Peyer's patch (tissue), 4 donors: ENCODE data around the gene ATP11A.

Experiments used
- POLR2A ChIP-seq, 2 donors: fragments of 450-650 bp; IDR thresholded peaks; one replicate each; pipeline ENCODE4 v1.5.1; 2017; ENCODE audit warnings: antibody characterized with exemption in 2 of 2, mild to moderate bottlenecking in 2 of 2, moderate library complexity in 2 of 2
- TF ChIP-seq, protein P1 (sequence below), 6 experiments: fragments of 450-650 bp in 4 of 6; fragments of 200-600 bp in 2 of 6; sonication (generic) in 1 of 6; IDR thresholded peaks; one replicate each; pipeline ENCODE4 v1.5.1; 2017 to 2019; ENCODE audit warnings: antibody characterized with exemption in 6 of 6, mild to moderate bottlenecking in 3 of 6, moderate library complexity in 1 of 6

DNA sequence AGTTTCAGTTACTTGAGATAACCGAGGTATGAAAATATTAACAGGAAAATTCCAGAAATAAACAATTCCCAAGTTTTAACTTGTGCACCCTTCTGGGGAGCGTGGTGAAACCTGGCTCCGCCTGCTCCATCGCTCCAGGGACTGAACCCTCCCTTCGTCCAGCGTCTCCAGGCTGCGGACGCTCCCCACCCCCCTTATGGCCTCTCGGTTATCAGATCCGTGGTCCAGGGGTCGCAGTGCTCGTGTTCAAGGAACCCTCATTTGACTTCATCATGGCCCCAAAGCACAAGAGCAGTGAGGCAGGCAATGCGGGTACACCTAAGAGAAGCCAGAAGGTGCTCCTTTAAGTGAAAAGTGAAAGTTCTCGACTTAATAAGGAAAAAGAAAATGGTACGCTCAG, 71.1 kb downstream of the ATP11A start:
- TF ChIP-seq, protein P1, sequence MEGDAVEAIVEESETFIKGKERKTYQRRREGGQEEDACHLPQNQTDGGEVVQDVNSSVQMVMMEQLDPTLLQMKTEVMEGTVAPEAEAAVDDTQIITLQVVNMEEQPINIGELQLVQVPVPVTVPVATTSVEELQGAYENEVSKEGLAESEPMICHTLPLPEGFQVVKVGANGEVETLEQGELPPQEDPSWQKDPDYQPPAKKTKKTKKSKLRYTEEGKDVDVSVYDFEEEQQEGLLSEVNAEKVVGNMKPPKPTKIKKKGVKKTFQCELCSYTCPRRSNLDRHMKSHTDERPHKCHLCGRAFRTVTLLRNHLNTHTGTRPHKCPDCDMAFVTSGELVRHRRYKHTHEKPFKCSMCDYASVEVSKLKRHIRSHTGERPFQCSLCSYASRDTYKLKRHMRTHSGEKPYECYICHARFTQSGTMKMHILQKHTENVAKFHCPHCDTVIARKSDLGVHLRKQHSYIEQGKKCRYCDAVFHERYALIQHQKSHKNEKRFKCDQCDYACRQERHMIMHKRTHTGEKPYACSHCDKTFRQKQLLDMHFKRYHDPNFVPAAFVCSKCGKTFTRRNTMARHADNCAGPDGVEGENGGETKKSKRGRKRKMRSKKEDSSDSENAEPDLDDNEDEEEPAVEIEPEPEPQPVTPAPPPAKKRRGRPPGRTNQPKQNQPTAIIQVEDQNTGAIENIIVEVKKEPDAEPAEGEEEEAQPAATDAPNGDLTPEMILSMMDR (IDR thresholded peaks at IDR 0.05), result no peak
- no peak for TF ChIP-seq POLR2A (IDR thresholded peaks at IDR 0.05)
